ENCODE data around the gene SLTM.

DNA sequence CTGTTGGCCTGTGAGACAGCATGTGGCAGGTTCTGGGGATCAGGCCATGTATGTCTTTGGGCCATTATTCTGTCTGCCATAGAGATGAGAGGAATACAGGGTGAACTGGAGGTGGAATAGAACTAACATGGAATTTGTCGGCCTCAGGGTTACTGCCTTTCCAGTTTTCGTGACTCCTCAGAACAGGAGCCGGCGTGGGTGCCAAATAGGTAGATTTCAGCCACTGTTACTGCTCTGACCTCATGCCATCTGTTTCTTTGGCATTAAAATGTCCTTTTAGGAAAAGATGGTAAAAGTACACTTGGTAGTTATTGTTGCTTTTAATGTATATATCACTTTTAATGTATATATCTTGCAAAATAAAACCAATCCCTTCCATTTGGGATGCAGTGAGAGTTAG is 65.6 kb downstream of the SLTM start:
- TF ChIP-seq, protein P1, sequence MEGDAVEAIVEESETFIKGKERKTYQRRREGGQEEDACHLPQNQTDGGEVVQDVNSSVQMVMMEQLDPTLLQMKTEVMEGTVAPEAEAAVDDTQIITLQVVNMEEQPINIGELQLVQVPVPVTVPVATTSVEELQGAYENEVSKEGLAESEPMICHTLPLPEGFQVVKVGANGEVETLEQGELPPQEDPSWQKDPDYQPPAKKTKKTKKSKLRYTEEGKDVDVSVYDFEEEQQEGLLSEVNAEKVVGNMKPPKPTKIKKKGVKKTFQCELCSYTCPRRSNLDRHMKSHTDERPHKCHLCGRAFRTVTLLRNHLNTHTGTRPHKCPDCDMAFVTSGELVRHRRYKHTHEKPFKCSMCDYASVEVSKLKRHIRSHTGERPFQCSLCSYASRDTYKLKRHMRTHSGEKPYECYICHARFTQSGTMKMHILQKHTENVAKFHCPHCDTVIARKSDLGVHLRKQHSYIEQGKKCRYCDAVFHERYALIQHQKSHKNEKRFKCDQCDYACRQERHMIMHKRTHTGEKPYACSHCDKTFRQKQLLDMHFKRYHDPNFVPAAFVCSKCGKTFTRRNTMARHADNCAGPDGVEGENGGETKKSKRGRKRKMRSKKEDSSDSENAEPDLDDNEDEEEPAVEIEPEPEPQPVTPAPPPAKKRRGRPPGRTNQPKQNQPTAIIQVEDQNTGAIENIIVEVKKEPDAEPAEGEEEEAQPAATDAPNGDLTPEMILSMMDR (conservative IDR thresholded peaks at IDR 0.05; ENCODE audit: low read length) = no peak
- no peak for TF ChIP-seq EZH2phosphoT487 (IDR thresholded peaks at IDR 0.05; ENCODE audit: borderline replicate concordance, low read depth, low read length)
